NOMO-1 treated with DMSO at 0.1 percent for 48 hours (cell line): ENCODE data around the gene FHOD1.

Experiments used
- DNase-seq: peaks from one replicate; lab custom pipeline; 2025; ENCODE audit not compliant: unreplicated experiment; lab: John Stamatoyannopoulos, UW

FHOD1 gene

GRCh38 chr16:67193536-67193935 lies 53.7 kb downstream of the FHOD1 start:
- no peak for DNase-seq

- DNase-seq: no peak
These were observed 54.4 kb downstream of the FHOD1 start for GRCh38 chr16:67192781-67193361.

- DNase-seq: peak; percentile 95
These were observed 55.1 kb downstream of the FHOD1 start, which contains the start of gene E2F4 for GRCh38 chr16:67191995-67192681. TSS of gene E2F4 (plus strand) at chr16:67192155. CDS start at chr16:67192228, 73 bp downstream.

- no peak for DNase-seq
These were observed 55.8 kb downstream of the FHOD1 start for GRCh38 chr16:67191411-67191994.

GRCh38 chr16:67190448-67191399 lies 56.6 kb downstream of the FHOD1 start:
- no peak for DNase-seq

- DNase-seq: no peak
These were observed 57.2 kb downstream of the FHOD1 start, which contains the start of gene EXOC3L1 for GRCh38 chr16:67190041-67190440. TSS of gene EXOC3L1 (minus strand) at chr16:67190136. CDS start at chr16:67189676, 460 bp downstream.

- DNase-seq: no peak
These were observed 58.5 kb downstream of the FHOD1 start for GRCh38 chr16:67188798-67189197.

- no peak for DNase-seq
These were observed 59.0 kb downstream of the FHOD1 start for GRCh38 chr16:67188323-67188722.

GRCh38 chr16:67187175-67187890 lies 59.9 kb downstream of the FHOD1 start:
- no peak for DNase-seq

GRCh38 chr16:67186550-67186950 lies 60.7 kb downstream of the FHOD1 start:
- DNase-seq: no peak

GRCh38 chr16:67185651-67186134 lies 61.6 kb downstream of the FHOD1 start:
- DNase-seq: no peak

- DNase-seq: peak; percentile 78
These were observed 62.2 kb downstream of the FHOD1 start for GRCh38 chr16:67184995-67185650.

- no peak for DNase-seq
These were observed 62.8 kb downstream of the FHOD1 start for GRCh38 chr16:67184453-67184994.

GRCh38 chr16:67183627-67184452 lies 63.4 kb downstream of the FHOD1 start, which contains the start of gene MATCAP1:
TSS of gene MATCAP1 (minus strand) at chr16:67183963. CDS start at chr16:67180610, 3,353 bp downstream.
- peak; percentile 99 for DNase-seq

- DNase-seq: no peak
These were observed 64.0 kb downstream of the FHOD1 start for GRCh38 chr16:67183284-67183626.

- no peak for DNase-seq
These were observed 65.0 kb downstream of the FHOD1 start for GRCh38 chr16:67182288-67182687.

GRCh38 chr16:67181346-67181745 lies 65.9 kb downstream of the FHOD1 start:
- DNase-seq: no peak

GRCh38 chr16:67180166-67180565 lies 67.1 kb downstream of the FHOD1 start:
- no peak for DNase-seq
